Measurements from ENCODE around the gene ATP6V0A4.
"Not testable (repeated sequence)": the region's sequence is repeated elsewhere in the genome, so short reads cannot be mapped to it uniquely, and the experiment has no call there.

The ATP6V0A4 gene

GRCh38 chr7:138750901-138751464 is 47.0 kb downstream of the ATP6V0A4 start:
- DNase-seq (ENCODE audit: low read depth), result no peak

- no peak for DNase-seq (ENCODE audit: low read depth)
Measured at GRCh38 chr7:138750473-138750872, 47.5 kb downstream of the ATP6V0A4 start.

GRCh38 chr7:138749960-138750359 is 48.0 kb downstream of the ATP6V0A4 start:
- DNase-seq (ENCODE audit: low read depth), result no peak

DNA sequence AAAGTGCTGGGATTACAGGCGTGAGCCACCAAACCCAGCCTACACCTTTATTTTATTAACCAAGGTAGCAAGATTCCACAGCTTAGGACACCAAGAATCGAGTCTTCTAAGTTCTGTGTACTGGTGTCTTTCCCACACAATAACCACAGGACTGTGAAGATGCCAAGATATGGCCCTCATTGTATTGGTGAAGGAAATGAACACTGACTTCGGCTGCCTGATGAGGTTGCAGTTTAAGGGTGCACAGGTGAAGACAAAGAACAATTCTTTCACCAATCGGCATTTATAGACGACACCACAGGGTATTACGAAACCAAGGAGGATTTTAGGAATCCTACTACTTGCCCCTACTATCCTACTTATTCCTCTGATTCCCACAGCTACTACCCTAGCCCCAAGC is 49.3 kb downstream of the ATP6V0A4 start:
- no peak for DNase-seq (ENCODE audit: low read depth)

- no peak for DNase-seq (ENCODE audit: low read depth)
Measured at GRCh38 chr7:138746073-138746472, 51.9 kb downstream of the ATP6V0A4 start.

DNA sequence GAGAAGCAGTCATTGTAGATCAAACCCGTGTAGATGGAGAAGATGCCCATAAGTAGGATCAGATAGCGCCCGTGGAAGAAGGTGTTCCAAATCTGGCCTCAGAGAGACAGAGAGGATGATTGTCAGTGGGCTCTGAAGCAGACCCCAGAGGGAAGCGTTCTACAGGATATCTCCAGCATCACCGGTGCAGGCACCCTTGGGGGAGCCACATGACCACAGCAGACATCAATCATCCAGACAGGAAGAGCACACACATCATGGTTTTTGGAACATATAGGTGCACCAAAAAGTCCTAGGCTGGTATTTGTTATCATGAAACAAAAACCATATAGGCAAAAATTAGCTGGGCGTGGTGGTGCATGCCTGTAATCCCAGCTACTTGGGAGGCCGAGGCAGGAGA is 52.8 kb downstream of the ATP6V0A4 start:
- DNase-seq (ENCODE audit: low read depth), result no peak

- DNase-seq (ENCODE audit: low read depth), result no peak
Measured at GRCh38 chr7:138741453-138741735, 56.6 kb downstream of the ATP6V0A4 start.

DNA sequence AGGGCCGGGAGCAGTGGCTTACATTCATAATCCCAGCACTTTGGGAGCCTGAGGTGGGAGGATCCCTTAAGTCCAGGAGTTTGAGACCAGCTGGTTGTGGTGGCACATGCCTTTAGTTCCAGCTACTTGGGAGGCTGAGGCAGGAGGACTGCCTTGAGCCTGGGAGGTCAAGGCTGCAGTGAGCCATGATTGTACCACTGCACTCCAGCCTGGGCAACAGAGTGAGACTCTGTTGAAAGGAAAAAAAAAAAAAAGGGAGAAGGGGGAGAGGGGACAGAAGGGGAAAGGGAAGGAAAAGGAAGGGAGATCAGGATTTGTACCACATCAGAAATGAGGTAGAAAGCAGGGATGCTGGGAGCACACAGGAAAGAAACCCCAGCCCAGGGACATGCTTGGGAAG is 58.1 kb downstream of the ATP6V0A4 start:
- no peak for DNase-seq (ENCODE audit: low read depth)

DNA sequence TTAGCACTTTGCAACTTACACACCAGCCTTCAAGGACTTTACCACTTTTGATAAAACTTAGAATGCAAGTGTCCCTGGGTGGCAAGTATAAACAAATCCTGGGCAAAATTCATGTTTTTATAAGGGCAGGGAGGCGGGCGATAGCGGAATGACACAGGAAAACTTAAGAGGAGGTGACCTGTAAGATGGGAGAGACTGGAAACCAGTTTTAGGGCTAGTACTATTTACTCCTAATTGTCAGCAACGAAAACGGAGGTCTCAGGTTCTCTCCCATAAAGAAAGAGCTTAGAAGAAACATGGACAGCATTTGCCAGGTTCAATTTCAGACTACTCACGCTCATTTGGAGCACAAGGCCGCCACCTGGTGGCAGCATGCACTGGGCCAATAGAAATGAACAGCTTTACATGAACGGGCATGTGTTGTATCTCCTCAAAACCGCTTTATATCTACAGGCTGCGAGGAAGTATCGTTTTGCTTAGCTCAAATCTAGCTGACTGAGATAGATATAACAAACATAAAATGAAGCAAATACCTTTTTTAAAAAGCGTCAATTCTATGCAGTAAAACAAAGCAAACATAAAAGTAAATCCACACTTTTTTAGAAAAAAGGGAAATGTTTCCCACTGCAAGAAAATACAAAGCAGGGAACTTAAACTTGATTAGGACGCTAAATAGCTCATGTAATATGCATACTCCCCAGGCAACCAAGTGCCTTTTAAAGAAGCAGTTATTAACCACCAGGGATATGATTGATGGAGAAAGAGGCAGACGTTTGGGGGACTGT is 59.3 kb downstream of the ATP6V0A4 start:
- peak; percentile 75 for DNase-seq (ENCODE audit: low read depth)

DNA sequence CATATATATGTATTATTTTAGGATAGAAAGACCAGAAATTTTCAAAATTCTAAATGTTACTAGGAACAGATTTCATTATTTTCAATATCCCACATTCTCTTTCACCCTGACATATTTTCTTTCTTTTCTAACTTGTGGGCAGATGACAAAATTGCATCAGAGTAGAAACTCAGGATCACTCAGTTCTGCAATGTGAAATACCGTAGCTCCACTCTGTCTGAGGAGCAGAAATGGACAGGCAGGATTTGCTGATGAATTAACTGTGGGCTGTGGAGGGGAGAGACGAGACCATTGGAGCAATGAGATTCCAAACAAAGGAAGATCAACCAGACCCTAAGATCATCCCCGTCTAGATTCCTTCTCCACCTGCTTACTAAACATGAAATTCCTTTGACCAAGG is 59.9 kb downstream of the ATP6V0A4 start:
- DNase-seq (ENCODE audit: low read depth), result no peak

- no peak for DNase-seq (ENCODE audit: low read depth)
Measured at GRCh38 chr7:138735399-138735798, 62.6 kb downstream of the ATP6V0A4 start.

GRCh38 chr7:138731733-138732132 is 66.3 kb downstream of the ATP6V0A4 start:
- not testable (repeated sequence) for DNase-seq (ENCODE audit: low read depth)

- no peak for DNase-seq (ENCODE audit: low read depth)
Measured at GRCh38 chr7:138729444-138729843, 68.6 kb downstream of the ATP6V0A4 start.

- no peak for DNase-seq (ENCODE audit: low read depth)
Measured at GRCh38 chr7:138727336-138728099, 70.5 kb downstream of the ATP6V0A4 start.

- DNase-seq (ENCODE audit: low read depth), result no peak
Measured at GRCh38 chr7:138726288-138726687, 71.7 kb downstream of the ATP6V0A4 start.

DNA sequence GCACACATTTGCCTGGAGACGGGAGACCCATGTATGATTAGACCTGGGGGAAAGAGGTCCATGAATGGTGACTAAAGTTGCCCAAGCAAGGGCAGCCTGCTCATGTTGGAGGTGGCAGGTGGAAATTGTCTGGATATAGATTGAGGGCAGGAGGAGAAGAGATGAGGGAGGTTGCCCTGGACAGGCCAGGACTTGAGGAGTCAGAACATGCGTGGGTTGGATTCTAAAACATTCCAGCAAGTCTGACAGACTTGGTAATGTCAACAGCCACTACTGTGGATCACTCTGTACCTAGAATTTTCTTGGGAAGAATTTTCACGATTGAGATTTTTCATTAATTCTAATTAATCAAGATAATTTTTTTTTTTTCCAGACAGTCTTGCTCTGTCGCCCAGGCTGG is 77.7 kb downstream of the ATP6V0A4 start:
- no peak for DNase-seq (ENCODE audit: low read depth)

- DNase-seq (ENCODE audit: low read depth), result no peak
Measured at GRCh38 chr7:138716889-138717288, 81.1 kb downstream of the ATP6V0A4 start.

- no peak for DNase-seq (ENCODE audit: low read depth)
Measured at GRCh38 chr7:138713191-138713590, 84.8 kb downstream of the ATP6V0A4 start.

- DNase-seq (ENCODE audit: low read depth), result no peak
Measured at GRCh38 chr7:138712652-138713051, 85.3 kb downstream of the ATP6V0A4 start.

DNA sequence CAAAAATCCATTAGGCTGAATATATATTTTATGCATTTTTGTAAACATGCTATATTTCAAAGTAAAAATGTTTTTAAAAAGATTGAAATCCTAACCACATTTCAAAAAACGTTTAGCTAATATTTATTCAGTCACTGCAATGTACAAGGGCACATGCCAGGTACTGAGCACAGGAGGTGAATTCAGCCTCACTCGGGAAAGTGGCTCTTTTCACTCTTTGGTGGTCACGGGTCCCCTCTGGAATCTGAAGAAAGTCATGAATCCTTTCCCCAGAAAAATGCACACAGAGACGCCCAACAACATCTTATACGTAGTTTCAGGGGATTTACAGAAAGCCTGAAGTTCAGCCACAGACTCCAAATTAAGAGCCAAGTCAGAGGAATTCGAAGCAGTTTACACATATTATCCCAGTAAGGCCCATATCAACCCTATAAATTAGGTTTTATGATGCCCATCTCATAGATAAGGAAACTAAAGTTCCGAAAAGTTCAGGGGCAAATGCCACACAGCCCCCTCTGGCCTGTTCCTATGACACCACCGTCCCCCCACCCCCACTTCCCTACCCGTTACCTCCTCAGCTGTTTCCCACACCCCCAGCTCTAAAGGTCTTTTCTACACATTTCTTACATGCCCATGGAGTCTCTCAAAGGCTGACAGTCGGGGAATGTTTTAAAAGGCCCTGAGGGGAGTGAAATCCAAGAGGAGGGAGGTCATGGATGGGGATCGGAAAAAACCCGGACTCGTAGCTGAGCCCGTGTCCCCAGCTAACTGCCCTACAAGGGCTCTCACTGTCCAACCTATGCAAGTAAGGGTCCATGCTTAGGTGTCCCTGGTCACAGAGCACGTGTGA is 87.2 kb downstream of the ATP6V0A4 start:
- no peak for DNase-seq (ENCODE audit: low read depth)

DNA sequence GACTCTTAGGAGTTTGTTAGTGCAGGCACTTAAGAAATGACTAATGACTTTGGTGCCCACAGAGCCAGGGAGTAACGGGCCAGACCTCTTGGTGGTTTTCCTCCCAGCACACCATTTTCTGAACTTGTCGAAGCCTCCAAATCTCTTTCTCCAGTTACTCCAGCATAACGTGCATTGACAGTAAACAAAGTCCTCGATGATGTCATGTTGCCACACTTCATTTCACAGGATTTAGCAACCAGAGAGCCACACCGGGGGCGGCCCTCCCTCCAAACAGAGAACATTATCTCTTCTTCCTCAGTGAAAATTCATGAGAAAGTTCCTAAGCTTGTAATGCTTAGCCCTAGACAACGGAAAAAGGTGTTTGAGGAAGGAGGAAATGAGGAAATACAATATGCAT is 92.8 kb downstream of the ATP6V0A4 start:
- no peak for DNase-seq (ENCODE audit: low read depth)

GRCh38 chr7:138701537-138701923 is 96.5 kb downstream of the ATP6V0A4 start:
- no peak for DNase-seq (ENCODE audit: low read depth)

Measured in ELR (cell line).